Cardiac muscle cell (in vitro differentiated cells and primary cell): ENCODE results near the gene ABAT. TPM values are rescaled to one million over a fixed set of nuclear protein-coding genes. Genes with fewer than 3 reads are reported as not detected.
"Not testable (repeated sequence)": the region's sequence is repeated elsewhere in the genome, so short reads cannot be mapped to it uniquely, and the experiment has no call there.

Experiments used
- DNase-seq, 2 donors: peaks; one replicate each; pipeline versions ENCODE4 v3.0.0 to v3.0.0-alpha.2; 2010 to 2017; ENCODE audit warnings: low read depth in 1 of 2, low spot score in 1 of 2
- H3K27ac ChIP-seq: fragments of 200-600 bp; sonication (generic); 2 replicates; pipeline ENCODE4 v1.5.1; 2016
- H3K27me3 ChIP-seq: fragments of 200-600 bp; sonication (generic); 2 replicates; pipeline ENCODE4 v1.6.0; 2016; ENCODE audit warnings: control low read depth
- H3K36me3 ChIP-seq: fragments of 200-600 bp; sonication (generic); 2 replicates; pipeline ENCODE4 v1.5.1; 2016; ENCODE audit warnings: control low read depth
- H3K4me1 ChIP-seq: fragments of 200-600 bp; sonication (generic); 2 replicates; pipeline ENCODE4 v1.8.1; 2017; ENCODE audit warnings: low read depth, mild to moderate bottlenecking, mixed run types
- H3K4me3 ChIP-seq: fragments of 200-600 bp; sonication (generic); 2 replicates; pipeline ENCODE4 v1.5.1; 2016; ENCODE audit warnings: mild to moderate bottlenecking
- H3K9me3 ChIP-seq: fragments of 200-600 bp; sonication (generic); 2 replicates; pipeline ENCODE4 v1.5.1; 2017; ENCODE audit warnings: low read depth, mild to moderate bottlenecking, control low read depth
- CTCF ChIP-seq: IDR thresholded peaks from 2 replicates; pipeline ENCODE4 v1.5.1; 2012; ENCODE audit warnings: low read depth, mild to moderate bottlenecking, low read length
- polyA plus RNA-seq: library from polyadenylated mRNA; unstranded; fragments of >200 nt; fragmentation: Nextera tagmentation; extraction: Ambion mirVana; gene quantifications from 2 replicates; pipeline ENCODE4 v1.2.1, GENCODE V29; 2016
- total RNA-seq: library from RNA; depleted of rRNA; stranded (reverse); fragments of >200 nt; gene quantifications from 2 replicates; pipeline ENCODE4 v1.2.3, GENCODE V29; 2016

The ABAT gene
- total and polyA plus RNA-seq, 2 experiments from 2014 or later = 54.4 to 71.4 TPM

GRCh38 chr16:8651958-8652357 is 22.5 kb upstream of the ABAT start:
- not testable (repeated sequence) for H3K9me3 ChIP-seq, H3K4me1 ChIP-seq, H3K4me3 ChIP-seq, H3K27me3 ChIP-seq, H3K36me3 ChIP-seq, H3K27ac ChIP-seq
- TF ChIP-seq CTCF = peak; percentile 53
- DNase-seq = peak in 1 of 2 donors; percentile 41

GRCh38 chr16:8655184-8655717 is 19.2 kb upstream of the ABAT start:
- no peaks in the 10 kb centered on the region for H3K4me1 ChIP-seq
- DNase-seq = peak; percentile 27 to 28
- H3K27ac ChIP-seq = no peak overlapping the region
- no peaks in the 10 kb centered on the region for H3K27me3 ChIP-seq
- H3K36me3 ChIP-seq = no peaks in the 10 kb centered on the region
- H3K9me3 ChIP-seq = no peaks in the 10 kb centered on the region
- peak; percentile 41 for TF ChIP-seq CTCF
- no peak overlapping the region for H3K4me3 ChIP-seq

- Histone ChIP-seq H3K27ac (no peak overlapping the region), H3K9me3 (no peaks in the 10 kb centered on the region), H3K4me1 (no peaks in the 10 kb centered on the region), H3K27me3 (no peaks in the 10 kb centered on the region), H3K36me3 (no peaks in the 10 kb centered on the region), H3K4me3 (no peak overlapping the region)
- no peak for TF ChIP-seq CTCF
- DNase-seq = no peak
Observed at GRCh38 chr16:8656376-8656775, 18.0 kb upstream of the ABAT start.

- Histone ChIP-seq H3K27ac (no peak overlapping the region), H3K9me3 (no peaks in the 10 kb centered on the region), H3K4me3 (no peak overlapping the region), H3K4me1 (peaks cover 6% of the 10 kb centered on the region), H3K27me3 (no peaks in the 10 kb centered on the region), H3K36me3 (no peaks in the 10 kb centered on the region)
- peak; percentile 69 for TF ChIP-seq CTCF
- peak; percentile 69 to 82 for DNase-seq
Observed at GRCh38 chr16:8660841-8661301, 13.5 kb upstream of the ABAT start.

GRCh38 chr16:8661703-8662102 is 12.7 kb upstream of the ABAT start:
- Histone ChIP-seq H3K4me1 (peaks cover 6% of the 10 kb centered on the region), H3K4me3 (no peak overlapping the region), H3K9me3 (no peaks in the 10 kb centered on the region), H3K27me3 (no peaks in the 10 kb centered on the region), H3K36me3 (no peaks in the 10 kb centered on the region), H3K27ac (no peak overlapping the region)
- TF ChIP-seq CTCF = no peak
- DNase-seq = no peak
